ENCODE results near the gene APCDD1L.

The APCDD1L gene

GRCh38 chr20:58498470-58499068 lies 16.6 kb downstream of the APCDD1L start:
- Mint-ChIP-seq H3K4me3 (no peak overlapping the region), H3K27me3 (ENCODE audit: low read depth, poor library complexity) (peaks cover 20% of the 10 kb centered on the region), H3K9me3 (peaks cover 23% of the 10 kb centered on the region), H3K27ac (no peak overlapping the region), H3K4me1 (peaks cover 7% of the 10 kb centered on the region), H3K36me3 (ENCODE audit: low read depth) (no peaks in the 10 kb centered on the region)
- DNase-seq: no peak
- TF ChIP-seq, protein P1, sequence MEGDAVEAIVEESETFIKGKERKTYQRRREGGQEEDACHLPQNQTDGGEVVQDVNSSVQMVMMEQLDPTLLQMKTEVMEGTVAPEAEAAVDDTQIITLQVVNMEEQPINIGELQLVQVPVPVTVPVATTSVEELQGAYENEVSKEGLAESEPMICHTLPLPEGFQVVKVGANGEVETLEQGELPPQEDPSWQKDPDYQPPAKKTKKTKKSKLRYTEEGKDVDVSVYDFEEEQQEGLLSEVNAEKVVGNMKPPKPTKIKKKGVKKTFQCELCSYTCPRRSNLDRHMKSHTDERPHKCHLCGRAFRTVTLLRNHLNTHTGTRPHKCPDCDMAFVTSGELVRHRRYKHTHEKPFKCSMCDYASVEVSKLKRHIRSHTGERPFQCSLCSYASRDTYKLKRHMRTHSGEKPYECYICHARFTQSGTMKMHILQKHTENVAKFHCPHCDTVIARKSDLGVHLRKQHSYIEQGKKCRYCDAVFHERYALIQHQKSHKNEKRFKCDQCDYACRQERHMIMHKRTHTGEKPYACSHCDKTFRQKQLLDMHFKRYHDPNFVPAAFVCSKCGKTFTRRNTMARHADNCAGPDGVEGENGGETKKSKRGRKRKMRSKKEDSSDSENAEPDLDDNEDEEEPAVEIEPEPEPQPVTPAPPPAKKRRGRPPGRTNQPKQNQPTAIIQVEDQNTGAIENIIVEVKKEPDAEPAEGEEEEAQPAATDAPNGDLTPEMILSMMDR (IDR thresholded peaks at IDR 0.05): no peak

- TF ChIP-seq, protein P1 (IDR thresholded peaks at IDR 0.05): no peak
- H3K4me3 Mint-ChIP-seq: no peak overlapping the region
- peaks cover 23% of the 10 kb centered on the region for H3K9me3 Mint-ChIP-seq
These were observed 17.3 kb downstream of the APCDD1L start for GRCh38 chr20:58497724-58498469.

DNA sequence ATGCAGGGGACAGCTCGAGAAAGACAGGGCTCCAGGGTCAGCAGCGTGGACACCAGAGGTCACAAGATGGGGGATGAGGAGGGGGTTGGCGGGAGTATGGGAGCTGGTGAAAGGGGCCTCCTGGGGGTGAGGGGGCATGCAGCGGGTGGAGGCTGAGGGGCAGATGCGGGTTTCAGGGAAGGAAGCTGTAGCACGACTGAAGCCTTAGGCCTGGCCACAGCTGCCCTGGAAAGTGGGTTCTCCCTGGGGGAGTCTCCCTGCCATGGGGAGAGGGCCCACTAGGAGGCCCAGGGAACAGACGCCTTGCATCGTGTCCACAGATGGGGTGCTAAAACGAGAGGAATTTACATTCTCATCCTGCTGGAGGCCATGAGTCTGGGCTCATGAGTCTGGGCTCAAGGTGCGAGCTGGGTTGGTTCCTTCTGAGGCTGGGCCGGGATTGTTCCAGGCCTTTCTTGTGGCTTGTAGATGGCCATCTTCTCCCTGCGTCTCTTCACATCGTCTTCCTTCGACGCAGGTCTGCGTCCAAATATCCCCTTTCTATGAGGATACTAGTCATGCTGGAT lies 18.0 kb downstream of the APCDD1L start:
- TF ChIP-seq, protein P1 (IDR thresholded peaks at IDR 0.05): no peak
- Mint-ChIP-seq H3K4me3 (no peak overlapping the region), H3K9me3 (peaks cover 20% of the 10 kb centered on the region), H3K27ac (no peak overlapping the region), H3K36me3 (ENCODE audit: low read depth) (no peaks in the 10 kb centered on the region), H3K27me3 (ENCODE audit: low read depth, poor library complexity) (peaks cover 20% of the 10 kb centered on the region), H3K4me1 (peaks cover 7% of the 10 kb centered on the region)
- no peak for DNase-seq

More at GRCh38 chr20:58497724-58498469, 17.3 kb downstream of the APCDD1L start:
- Mint-ChIP-seq H3K4me1 (peaks cover 7% of the 10 kb centered on the region), H3K36me3 (ENCODE audit: low read depth) (no peaks in the 10 kb centered on the region), H3K27ac (no peak overlapping the region), H3K27me3 (ENCODE audit: low read depth, poor library complexity) (peaks cover 20% of the 10 kb centered on the region)
- no peak for DNase-seq

GRCh38 chr20:58496429-58496769 lies 18.8 kb downstream of the APCDD1L start:
- H3K9me3 Mint-ChIP-seq: peaks cover 12% of the 10 kb centered on the region

DNA sequence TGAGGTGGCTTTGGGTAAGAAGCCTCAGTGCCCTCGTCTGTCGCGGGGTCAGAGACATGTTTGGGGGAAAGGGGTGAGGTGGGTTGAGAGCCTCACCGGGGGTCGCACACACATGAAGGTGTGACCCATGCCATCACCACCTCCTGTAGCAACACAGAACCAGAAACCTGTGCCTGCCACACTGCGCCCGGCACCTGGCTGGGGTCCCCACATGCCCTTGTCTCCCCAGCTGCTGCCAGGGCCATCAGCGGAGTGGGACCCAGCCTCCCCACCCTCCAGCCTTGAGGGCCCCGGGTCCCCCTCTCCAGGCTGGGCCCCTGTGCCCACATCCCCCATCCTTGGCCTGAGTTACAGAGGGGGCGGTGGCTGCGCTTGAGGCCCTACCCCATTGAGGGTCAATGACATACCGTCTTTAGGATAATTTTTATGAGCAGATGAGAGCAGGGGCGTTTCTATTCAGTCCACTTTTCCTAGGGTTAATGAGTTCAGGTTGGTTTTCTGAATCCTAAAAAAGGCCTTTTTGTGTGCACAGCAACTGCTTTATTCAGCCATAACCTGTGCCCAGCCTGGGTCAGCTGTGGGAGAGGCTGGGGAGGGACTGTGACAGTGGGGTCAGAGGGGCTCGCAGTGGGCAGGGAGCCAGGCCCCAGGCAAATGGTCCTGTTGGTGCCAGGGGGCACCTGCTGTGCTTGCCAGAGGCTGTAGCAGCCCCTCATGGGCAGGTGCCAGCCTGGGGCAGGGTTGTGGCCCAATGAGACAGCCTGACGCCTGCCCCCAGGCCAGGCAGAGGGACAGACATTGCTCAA lies 19.4 kb downstream of the APCDD1L start:
- H3K27ac Mint-ChIP-seq: no peak overlapping the region
- TF ChIP-seq, protein P1 (IDR thresholded peaks at IDR 0.05): no peak
- no peak overlapping the region for H3K4me3 Mint-ChIP-seq
- no peak for DNase-seq
- H3K4me1 Mint-ChIP-seq: peaks cover 7% of the 10 kb centered on the region
- H3K36me3 Mint-ChIP-seq (ENCODE audit: low read depth): no peaks in the 10 kb centered on the region
- peaks cover 11% of the 10 kb centered on the region for H3K9me3 Mint-ChIP-seq
- H3K27me3 Mint-ChIP-seq (ENCODE audit: low read depth, poor library complexity): peaks cover 16% of the 10 kb centered on the region

More at GRCh38 chr20:58496429-58496769, 18.8 kb downstream of the APCDD1L start:
- H3K27me3 Mint-ChIP-seq (ENCODE audit: low read depth, poor library complexity): peaks cover 17% of the 10 kb centered on the region
- H3K27ac Mint-ChIP-seq: no peak overlapping the region
- TF ChIP-seq, protein P1 (IDR thresholded peaks at IDR 0.05): no peak
- peak overlapping the region; percentile 31 for H3K4me3 Mint-ChIP-seq
- no peaks in the 10 kb centered on the region for H3K36me3 Mint-ChIP-seq (ENCODE audit: low read depth)
- DNase-seq: no peak
- H3K4me1 Mint-ChIP-seq: peaks cover 7% of the 10 kb centered on the region
